Testis (tissue), 3 donors: ENCODE measurements around the gene CEP131. TPM values are rescaled to one million over a fixed set of nuclear protein-coding genes. Genes with fewer than 3 reads are reported as not detected.

Experiments used
- DNase-seq: peaks from one replicate; pipeline ENCODE4 v3.0.0-alpha.2; 2019
- H3K27ac ChIP-seq, 2 donors: fragments of 200-600 bp; sonication (generic); one replicate each; pipeline ENCODE4 v1.5.1; 2019
- H3K27me3 ChIP-seq: fragments of 200-600 bp; sonication (generic); one replicate; pipeline ENCODE4 v1.5.1; 2019
- H3K36me3 ChIP-seq: fragments of 200-600 bp; sonication (generic); one replicate; pipeline ENCODE4 v1.5.1; 2017; ENCODE audit warnings: low read depth; ENCODE audit errors: missing control alignments
- H3K4me1 ChIP-seq: fragments of 200-600 bp; sonication (generic); one replicate; pipeline ENCODE4 v1.5.1; 2019
- H3K4me3 ChIP-seq, 2 donors: fragments of 200-600 bp; sonication (generic); one replicate each; pipeline ENCODE4 v1.5.1; 2017 to 2019
- H3K9me3 ChIP-seq: fragments of 200-600 bp; sonication (generic); one replicate; pipeline ENCODE4 v1.5.1; 2017
- CTCF ChIP-seq, 3 experiments: fragments of 450-650 bp in 2 of 3; fragments of 200-600 bp in 1 of 3; sonication (generic) in 1 of 3; IDR thresholded peaks; one replicate each; pipeline ENCODE4 v1.5.1; 2016 to 2019; ENCODE audit warnings: antibody characterized with exemption in 3 of 3, mild to moderate bottlenecking in 2 of 3, moderate library complexity in 1 of 3
- POLR2A ChIP-seq: fragments of 450-650 bp; IDR thresholded peaks from one replicate; pipeline ENCODE4 v1.6.1; 2017; ENCODE audit warnings: antibody characterized with exemption, mild to moderate bottlenecking, moderate library complexity
- WGBS, 2 donors: methylation state at CpG; one replicate each; pipeline ENCODE4 v1.1.5; 2018; 5-methylcytosine and 5-hydroxymethylcytosine counted together
- intact Hi-C: fragments of 100-400 bp; cut with DNase I; formaldehyde crosslinking; loops from one replicate; pipeline ENCODE4 v1.15.1; 2023; ENCODE audit warnings: low total_unique reads
- polyA plus RNA-seq: library from polyadenylated mRNA; stranded (reverse); fragments of 350-450 nt; fragmentation: Illumina TruSeq; extraction: RNeasy Lipid Tissue Mini Kit (QIAGEN cat#74804); gene quantifications from one replicate; pipeline ENCODE4 v1.2.3, GENCODE V29; 2014; ENCODE audit warnings: low read depth, low replicate concordance; ENCODE audit not compliant: insufficient read depth
- total RNA-seq, 2 donors: library from RNA; depleted of rRNA; stranded (reverse); fragments of >200 nt; gene quantifications; one replicate each; pipeline ENCODE4 v1.2.3, GENCODE V29; 2016

The CEP131 gene
- total and polyA plus RNA-seq, 3 donors from 2014 or later: 28.9 to 48.7 (median 42.9) TPM

GRCh38 chr17:81222620-81222905 lies 202 bp downstream of the CEP131 start:
- 0 to 1% methylated on average over 1 to 30 of the region's 30 CpGs for WGBS, 2 donors
- Histone ChIP-seq H3K4me3 (peak overlapping the region; percentile 76 to 80), H3K36me3 (no peaks in the 10 kb centered on the region), H3K27me3 (no peaks in the 10 kb centered on the region), H3K4me1 (peaks cover 18% of the 10 kb centered on the region), H3K27ac (no peak overlapping the region), H3K9me3 (no peaks in the 10 kb centered on the region)
- intact Hi-C loops: no loop called here
- TF ChIP-seq CTCF (IDR thresholded peaks at IDR 0.05) (no peak), POLR2A (no peak)
- no peak for DNase-seq

- no peak for TF ChIP-seq CTCF (IDR thresholded peaks at IDR 0.05)
- intact Hi-C loops: no loop called here
- no peaks in the 10 kb centered on the region for H3K27me3 ChIP-seq
- H3K4me1 ChIP-seq: peaks cover 18% of the 10 kb centered on the region
- H3K9me3 ChIP-seq: no peaks in the 10 kb centered on the region
- H3K27ac ChIP-seq: no peak overlapping the region
- H3K36me3 ChIP-seq: no peaks in the 10 kb centered on the region
- WGBS, 2 donors: 6 to 7% methylated on average over 6 to 22 of the region's 24 CpGs
- no peak for DNase-seq
- peak overlapping the region; percentile 76 to 80 for H3K4me3 ChIP-seq
Measured at GRCh38 chr17:81221842-81222619, 734 bp downstream of the CEP131 start.

GRCh38 chr17:81221371-81221841 lies 1.4 kb downstream of the CEP131 start:
- H3K27me3 ChIP-seq: no peaks in the 10 kb centered on the region
- 61 to 76% methylated on average over 7 to 11 of the region's 11 CpGs for WGBS, 2 donors
- H3K4me3 ChIP-seq: no peak overlapping the region
- peaks cover 18% of the 10 kb centered on the region for H3K4me1 ChIP-seq
- intact Hi-C loops: no loop called here
- TF ChIP-seq POLR2A (no peak), CTCF (IDR thresholded peaks at IDR 0.05) (no peak)
- H3K9me3 ChIP-seq: no peaks in the 10 kb centered on the region
- no peak overlapping the region for H3K27ac ChIP-seq
- DNase-seq: no peak
- no peaks in the 10 kb centered on the region for H3K36me3 ChIP-seq

- Histone ChIP-seq H3K27me3 (no peaks in the 10 kb centered on the region), H3K4me1 (peaks cover 18% of the 10 kb centered on the region), H3K36me3 (no peaks in the 10 kb centered on the region), H3K9me3 (no peaks in the 10 kb centered on the region), H3K4me3 (no peak overlapping the region), H3K27ac (no peak overlapping the region)
- TF ChIP-seq POLR2A (no peak), CTCF (IDR thresholded peaks at IDR 0.05) (no peak)
- WGBS, 2 donors: 94 to 96% methylated on average over 9 to 24 of the region's 24 CpGs
- no peak for DNase-seq
- intact Hi-C loops: no loop called here
Measured at GRCh38 chr17:81219476-81220180, 3.1 kb downstream of the CEP131 start.
